Activated T-cell treated with anti-CD3 and anti-CD28 coated beads for 48 hours (primary cell): ENCODE measurements around the gene ROR2.

Source experiments
- DNase-seq: peaks from one replicate; pipeline ENCODE4 v3.0.0-alpha.2; 2020; ENCODE audit warnings: low read depth

The ROR2 gene

DNA sequence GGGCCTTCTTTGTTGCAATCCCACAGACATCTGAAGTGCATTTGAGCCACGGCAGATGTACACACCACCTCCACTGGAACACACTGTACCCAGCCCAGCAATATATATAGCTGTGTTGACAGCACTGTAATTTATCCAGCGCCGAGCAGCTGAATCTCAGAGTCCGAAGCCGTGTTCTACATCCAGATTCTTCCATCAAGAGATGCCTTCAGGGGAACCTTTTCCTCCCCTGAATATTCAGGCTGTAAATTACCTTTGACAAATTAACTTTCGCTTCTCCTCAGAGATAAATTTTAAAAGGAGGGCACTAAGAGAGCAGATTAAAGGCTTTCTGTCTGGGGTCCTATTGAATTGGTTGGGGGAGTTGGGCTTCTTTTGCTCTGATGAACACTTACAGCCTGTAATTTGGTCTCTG, 76.4 kb downstream of the ROR2 start:
- DNase-seq: no peak

DNA sequence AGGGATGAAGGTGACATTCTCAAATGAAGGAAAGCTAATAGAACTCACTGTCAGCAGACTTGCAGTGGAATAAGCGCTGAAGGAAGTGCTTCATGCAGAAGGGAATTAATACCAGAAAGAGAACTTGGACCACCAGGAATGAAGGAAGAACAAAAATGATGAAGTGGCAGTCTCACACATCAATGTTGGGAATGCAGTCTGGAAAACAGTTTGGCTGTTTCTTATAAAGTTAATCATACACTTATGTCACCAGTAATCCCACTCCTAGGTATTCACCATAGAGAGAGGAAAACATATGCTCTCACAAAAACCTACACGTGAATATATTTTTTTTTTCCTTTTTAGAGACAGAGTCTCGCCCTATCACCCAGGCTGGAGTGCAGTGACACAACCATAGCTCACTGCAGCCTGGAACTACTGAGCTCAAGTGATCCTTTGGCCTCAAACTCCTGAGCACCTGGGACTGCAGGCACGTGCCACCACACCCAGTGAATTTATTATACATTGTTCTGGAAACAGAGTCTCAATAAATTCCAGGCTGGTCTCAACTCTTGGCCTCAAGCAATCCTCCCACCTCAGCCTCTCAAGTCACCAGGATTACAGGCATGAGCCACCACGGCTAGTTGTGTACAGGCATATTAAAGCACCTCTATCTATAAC, 81.2 kb downstream of the ROR2 start:
- no peak for DNase-seq

DNA sequence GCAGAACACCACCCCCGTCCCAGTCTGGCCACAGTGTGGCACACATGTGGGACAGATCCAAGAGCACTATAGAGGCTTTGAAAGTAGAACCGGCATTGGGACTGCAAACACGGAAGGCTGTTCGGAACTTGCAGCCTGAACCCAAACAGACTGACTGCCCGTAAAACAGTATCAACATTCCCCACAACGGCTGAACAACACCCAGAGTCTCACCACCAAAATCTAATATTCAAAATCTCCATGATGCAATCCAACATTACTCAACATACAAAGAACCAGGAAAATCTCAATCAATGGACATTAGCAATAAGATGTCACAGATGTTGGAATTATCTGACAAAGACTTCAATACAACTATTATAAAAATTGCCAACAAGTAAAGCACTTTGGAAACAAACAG, 82.3 kb downstream of the ROR2 start:
- no peak for DNase-seq

DNA sequence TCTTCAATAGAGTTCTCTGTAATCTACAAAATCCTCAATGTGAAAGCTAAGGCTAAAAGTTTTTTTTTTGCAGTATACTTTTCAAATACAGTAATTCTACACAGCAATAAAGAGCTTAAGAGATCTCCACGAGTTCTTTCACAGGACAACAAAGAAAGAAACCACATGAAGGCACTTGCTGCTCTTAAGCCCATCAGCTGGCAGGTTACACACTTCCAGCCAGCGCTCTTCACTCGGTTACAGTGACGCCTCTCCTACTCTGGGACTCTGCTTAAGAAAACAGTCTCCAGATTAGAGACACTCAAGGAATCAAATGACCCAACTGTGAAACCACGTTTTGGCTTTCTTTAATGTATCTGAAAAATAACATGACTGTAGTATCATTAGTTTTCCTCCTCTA, 85.0 kb downstream of the ROR2 start:
- no peak for DNase-seq

DNA sequence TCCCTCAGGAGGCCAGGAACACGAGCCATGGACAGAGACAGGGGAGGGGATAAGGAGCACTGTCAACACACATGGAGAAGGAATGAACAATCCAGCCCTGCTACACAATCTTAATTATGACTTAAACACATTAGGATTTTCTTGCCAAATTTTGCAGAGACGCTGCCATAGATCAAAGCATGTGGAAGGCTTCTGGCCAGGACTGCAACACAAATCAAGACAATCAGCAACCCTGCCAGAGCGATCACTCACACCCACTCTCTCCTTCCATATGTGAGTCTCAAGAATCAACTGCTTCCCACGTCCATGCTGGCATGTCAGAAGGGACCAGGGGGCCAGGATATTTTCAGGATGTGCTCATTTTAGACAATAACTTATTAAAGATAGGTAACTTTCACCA, 85.6 kb downstream of the ROR2 start:
- no peak for DNase-seq

DNA sequence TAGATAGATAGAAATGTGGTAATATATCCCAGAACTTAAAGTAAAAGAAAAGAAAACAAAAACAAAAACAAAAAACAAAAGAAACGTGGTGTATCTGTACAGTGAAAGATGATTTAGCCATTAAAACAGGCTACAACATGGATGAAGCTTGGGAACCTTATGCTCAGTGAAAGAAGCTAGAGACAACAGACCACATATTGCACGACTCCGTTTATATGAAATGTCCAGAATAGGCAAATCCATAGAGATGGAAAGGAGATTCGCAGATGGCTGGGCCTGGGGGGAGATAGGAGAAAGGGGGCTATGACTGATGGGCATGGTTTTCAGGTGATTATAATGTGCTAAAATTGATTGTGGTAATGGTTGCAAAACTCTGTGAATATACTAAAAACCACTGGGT, 86.6 kb downstream of the ROR2 start:
- DNase-seq: no peak

DNA sequence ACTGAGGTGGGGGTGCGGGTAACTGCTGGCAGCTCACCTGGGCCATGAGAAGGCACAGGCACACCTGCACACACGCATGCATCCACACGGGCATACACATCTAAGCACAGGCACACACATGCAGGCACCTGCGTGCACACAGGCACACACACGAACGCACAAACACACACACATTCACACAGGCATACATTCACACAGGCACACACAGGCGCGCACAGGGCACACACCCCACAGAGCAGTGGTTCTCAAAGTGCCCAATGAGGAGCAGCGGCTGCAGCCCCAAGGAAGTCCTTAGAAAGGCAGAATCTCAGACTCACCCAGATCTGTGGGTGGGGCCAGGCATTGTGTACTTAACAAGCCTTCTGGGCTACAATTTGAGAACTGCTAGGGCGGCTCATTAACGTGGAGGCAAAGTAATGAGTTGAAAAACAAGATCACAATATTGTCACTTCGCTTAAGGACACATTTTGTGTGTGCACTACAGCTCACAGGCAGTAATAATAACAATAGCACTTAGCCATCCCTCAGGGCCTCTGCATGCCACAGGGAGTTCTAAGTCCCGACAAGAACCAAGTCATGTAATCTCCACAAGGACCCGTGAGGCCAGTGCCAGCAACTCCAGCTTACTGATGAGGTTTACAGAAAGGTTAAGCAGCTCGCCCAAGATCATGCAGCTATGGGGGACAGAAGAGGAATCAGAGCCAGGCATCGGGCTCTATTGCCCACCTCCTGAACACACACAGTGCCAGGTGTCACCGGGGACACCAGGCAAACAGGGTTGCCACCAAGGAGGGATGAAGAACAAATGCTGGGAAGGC, 91.6 kb downstream of the ROR2 start:
- DNase-seq: no peak

DNA sequence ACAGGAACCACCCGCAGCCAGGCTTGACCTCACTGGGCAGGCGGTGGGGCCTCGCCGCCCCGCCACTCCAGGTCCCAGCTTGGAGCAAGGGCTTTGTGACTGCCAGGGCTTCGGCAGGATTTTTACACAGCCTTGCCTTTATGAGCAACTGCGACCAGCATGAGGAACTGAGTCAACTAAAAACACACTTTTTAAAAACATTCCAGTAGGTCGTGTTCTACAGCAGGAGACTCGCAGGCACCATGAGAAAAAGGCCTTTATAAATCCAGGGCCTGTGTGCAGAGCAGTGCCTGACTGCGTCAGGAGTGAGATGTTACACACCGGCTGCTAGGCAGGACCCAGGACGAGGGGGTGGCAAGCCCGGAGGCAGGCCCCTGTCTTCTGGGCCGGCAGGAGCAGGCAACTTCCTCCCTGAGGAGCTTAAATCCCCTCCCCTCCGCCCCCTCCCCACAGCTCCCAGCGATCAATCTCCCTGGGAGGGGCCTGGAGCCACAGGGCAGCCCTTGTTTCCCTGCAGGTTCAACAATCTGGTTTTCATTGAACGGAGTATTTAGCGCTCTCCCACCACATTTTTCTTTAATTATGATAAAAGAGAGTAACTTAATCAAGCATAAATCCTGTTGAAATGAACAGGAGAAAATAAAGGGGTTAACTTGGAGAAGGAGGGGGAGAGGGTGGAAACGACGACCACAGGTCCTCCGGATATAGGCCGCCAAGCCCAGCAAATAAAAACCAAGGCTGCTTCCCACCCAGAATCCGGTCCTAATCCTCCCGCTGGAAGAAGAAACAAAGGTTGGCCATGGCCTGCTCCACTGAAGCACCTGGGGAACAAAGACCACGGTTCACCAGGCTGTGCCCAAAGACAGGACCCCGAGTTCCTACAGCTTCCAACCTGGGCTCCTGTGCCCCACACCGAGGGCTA, 92.5 kb downstream of the ROR2 start:
- no peak for DNase-seq

DNA sequence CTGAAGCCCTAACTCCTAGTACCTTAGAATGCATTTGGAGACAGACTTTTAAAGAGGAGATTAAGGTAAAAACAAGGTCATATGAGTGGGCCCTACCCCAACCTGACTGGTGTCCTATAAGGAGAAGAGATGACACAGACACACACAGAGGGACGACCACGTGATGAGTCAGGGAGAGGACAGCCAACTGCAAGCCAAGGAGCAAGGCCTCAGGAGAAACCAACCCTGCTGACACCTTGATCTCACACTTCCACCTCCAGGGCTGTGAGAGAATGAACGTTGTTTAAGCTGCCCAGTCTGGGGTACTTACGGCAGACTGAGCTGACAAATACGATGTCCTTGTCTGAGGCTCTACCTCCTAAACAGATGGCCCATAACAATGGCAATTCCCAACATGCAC, 93.6 kb downstream of the ROR2 start:
- no peak for DNase-seq

DNA sequence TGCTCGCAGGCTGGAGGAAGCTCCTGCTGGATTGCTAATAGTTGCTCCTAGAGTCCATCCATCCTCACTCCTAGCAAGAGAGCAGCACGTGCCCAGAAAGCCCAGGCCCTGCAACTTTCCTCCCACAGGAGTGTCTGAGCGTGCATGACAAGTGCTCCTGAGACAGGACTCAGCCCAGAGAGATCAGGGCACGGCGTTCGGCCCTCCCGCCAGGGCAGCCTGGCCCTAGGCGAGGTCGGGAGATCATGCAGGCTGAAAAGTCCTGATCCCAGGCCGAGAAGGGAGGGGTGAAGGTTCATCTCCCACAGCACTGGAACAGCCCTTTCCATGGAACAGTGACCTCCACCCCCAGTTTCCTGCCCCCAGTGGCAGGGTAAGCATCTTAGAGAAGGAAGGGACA, 94.8 kb downstream of the ROR2 start:
- no peak for DNase-seq

DNA sequence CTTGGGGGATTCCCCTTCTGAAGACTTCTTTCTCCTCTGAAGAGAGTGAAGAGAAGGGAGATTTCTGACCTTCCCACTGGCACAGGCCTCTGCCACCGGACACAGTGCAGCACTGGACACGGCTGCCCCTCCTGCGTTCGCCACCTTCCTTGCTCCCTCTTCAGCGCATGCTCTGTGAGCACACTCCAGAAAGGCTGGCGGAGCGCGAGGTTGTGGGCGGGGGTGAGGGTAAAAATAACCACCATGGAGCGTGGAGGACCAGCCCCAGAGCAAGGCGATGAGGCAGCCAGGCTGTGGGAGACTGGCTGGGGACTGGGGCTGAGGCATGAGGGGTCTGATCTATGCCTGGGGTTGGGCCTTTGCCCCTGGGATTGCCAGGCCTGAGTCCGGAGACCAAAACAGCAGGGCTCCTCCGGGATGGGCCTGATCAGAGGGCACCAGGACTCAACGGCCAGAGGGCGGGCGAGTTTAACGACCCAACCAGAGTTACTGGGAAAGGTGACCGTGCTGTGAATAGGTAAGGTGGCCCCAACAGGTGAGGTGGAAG, 97.2 kb downstream of the ROR2 start:
- DNase-seq: no peak

DNA sequence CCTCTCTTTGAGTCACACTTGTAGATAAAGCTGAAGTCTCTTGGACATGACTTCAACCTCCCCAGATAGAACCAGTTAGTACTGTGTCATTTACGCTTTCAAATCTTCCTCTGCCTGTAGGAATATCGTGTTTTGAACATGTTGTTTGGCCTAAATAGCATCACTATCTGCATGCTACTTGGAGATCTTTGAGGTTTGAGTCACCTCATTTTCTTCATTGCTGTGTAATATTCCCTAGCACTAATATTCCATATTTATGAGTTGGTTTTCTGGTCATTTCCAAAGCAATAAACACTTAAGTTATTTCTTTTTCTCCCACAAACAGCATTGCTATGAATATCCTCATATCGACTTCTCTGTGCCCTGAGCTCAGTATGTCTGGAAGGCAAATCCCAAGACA, 100.3 kb downstream of the ROR2 start:
- DNase-seq: no peak

DNA sequence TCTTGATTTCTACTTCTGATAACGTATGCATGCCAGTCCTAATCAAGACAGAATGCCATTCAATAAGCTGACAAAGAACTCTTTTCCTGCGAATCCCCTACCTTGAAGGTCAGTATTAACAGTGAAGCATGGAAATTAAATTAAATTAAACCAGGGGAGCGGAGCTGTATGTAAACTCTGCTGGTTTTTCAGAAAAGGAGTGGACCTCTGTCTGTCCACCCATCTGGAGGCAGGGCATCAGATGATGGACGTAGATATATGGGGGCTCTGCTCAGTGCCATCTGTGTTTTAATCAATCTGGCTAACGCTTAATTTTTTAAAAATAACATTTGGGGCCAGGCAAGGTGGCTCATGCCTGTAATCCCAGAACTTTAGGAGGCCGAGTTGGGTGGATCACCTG, 101.9 kb downstream of the ROR2 start:
- no peak for DNase-seq

DNA sequence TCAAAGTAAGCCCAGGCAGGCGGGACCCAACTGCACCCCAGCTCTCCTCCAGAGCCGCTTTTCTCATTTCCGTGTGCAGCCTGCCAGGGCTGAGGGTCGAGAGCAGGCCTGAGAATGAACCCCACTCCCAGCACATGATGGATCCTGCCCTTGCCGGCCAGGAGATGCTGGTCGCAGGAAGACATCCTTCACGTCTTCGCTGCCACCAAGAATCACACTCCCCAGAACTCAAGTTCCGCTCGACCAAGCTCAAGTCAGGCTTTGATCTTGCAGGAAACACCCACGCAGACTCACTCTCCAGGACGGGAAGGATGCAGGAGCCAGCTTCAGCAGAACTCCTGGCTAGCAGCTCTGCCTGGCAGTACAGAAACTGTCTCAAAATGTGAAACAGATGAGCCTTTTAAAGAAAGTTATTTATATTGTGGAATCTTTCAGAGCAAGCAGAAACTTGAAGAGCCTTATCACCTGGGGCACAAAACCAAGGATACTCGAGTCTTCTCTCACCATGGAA, 102.4 kb downstream of the ROR2 start:
- no peak for DNase-seq

DNA sequence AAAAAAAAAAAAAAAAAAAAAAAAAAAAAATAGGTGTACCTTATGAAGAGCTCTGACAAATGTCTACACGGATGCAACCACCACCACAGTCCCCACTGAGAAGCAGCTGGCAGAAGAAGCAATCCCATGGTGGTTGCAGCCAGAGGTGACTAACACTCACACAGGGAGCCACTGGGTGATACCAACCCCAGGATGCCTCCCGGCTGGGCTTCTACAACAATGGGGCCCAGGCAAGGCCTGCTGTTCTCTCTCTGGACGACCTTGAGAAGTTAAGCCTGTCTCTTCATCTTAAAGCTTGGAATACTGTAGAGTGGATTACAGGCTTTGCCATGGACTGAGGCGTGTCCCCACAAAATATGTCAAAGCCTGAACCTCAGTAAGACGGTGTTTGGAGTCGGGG, 104.1 kb downstream of the ROR2 start:
- DNase-seq: no peak

DNA sequence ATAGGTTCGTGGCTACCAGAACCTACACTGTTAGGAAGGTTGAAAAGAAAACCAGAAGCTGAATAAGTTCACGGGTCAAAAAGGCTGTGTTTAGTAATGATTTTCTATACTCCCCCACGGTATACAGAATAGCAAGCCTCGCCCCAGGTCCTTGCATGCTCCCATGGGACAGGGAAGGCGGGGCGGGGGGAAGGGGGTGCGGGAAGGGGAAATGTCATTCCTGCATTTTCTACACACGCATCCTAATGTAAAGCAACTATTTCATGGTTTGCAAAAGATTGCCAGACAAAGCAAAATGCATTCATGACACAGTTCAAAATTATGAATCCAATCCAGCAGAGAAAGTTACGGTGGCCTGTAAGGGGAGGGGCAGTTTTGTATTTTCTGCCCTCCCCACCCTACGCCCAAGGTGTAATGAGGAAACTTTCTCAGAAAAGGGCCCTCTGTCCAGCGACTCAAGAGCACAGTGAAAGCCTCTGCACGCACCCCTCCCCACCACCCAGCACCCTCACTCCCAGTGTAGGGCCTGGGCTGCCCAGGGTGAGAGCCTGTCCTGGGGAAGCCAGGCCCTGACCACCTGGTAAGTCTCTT, 105.2 kb downstream of the ROR2 start:
- DNase-seq: no peak

DNA sequence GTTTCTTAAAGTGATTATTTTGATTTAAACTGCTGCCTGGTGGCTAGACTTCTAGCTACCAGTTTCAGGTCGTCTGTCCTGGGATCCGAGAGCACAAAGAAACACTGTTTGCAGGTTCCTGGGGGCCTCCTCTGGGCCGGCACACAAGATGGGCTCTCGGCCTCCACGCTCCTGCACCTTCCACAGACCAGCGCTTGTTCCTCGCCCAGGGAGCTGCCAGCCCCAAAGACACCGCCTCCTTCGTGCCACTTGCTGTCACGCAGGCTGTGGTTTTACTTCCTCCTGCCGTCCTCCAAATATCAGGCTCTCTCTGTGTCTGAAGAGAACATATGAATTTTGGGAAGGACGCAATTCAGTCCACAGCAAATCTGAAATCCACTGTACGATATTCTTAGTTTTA, 105.8 kb downstream of the ROR2 start:
- DNase-seq: no peak

DNA sequence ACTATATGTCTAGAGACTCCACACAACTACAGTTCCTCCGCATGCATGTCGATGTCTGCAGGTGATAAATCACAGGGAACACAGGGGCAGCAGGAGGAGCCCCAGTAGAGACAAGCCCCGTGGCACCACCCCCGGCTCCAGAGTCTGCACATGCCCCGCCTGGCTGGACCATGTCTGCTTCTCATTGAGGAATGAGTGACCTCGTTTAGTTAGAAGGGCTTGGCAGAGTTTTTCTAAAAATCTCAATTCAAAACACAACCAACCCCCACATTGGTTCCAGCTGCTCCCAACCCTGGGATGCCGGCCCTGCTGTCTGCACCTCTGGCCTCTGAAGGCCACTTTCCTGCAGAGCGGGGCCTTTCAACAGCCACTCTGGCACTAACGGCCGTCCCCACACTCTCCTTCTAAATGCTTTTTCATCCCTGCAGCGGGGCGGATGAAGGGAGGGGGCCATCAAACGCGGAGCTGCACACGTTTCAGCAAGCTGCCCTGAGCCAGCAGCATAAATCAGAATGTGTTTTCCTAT, 106.3 kb downstream of the ROR2 start:
- no peak for DNase-seq

DNA sequence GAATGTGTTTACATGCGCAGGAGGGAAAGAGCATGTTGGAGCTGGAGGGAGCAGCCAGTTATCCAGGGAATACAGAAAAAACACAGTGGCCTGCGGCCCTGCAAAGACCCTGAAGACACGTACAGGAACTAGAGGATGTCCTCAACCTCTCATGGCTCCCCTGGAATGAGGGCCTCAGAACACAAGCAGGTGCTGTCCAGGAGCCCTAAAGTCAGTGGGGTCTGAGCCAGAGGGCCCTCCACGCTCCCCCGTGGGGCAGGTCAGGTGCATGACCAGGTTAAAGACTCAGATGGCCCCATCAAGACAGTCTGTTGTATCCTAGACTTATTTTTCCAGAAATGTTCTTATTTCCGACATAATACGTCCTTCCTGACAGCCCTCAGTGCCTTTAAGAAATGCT, 106.9 kb downstream of the ROR2 start:
- no peak for DNase-seq

DNA sequence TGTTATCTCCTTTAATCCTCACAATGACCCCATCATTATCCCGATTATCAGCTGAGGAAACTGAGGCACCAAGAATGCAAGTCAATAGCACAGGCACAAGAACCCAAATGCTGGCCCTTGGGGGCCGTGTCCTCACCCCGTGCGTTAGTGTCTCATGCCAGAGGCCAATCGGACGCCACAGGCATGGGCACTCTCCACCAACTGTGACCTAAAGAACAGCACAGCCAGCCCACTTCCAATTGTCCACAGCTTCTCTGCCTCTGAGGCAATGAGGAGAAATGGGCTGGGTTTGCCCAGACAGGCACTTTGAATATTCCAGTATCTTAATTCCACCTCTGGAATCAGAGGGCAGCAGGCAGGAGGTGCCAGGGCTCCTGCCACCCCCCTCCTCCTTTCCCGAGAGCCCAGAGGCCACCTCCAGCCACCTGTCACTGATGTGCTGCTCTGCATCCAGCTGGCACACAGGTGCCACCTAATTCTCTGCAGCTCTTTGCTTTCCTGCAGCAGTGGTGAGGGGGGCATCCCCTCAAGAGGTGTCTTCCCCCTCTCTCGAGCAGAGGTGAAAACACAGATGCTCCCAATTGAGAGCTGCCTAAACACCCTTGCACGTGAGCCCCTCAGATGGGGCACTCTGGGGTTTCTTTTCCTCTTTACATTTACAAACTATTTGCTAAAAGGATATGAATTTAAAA, 107.5 kb downstream of the ROR2 start:
- no peak for DNase-seq

DNA sequence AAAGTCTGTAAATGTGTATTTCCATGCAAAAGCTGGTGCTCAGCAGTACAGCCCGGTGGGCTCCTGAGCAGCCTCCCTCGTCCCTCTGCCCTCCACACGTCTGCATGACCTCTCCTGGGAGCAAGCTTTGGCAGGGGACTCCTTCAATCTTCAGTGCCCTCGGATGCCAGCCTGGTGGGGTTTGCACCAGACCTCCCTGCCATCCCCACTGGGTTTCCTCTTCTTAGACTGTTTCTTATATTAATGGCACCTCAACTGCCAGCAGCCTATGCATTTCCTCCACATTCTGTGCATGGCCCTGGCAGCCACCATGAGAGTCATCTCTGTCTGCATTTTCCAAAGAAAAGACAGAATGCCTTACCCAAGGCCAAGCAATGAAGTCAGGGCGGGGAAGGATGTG, 108.4 kb downstream of the ROR2 start:
- DNase-seq: no peak
